SK-N-MC (cell line): Measurements from ENCODE around the gene HERC6.

Experiments used
- EZH2 ChIP-seq: fragments of 200-600 bp; sonication (generic); IDR thresholded peaks from one replicate; pipeline ENCODE4 v1.6.1; 2017; ENCODE audit warnings: antibody characterized with exemption
- FOXP2 ChIP-seq: optimal IDR thresholded peaks from 2 replicates; pipeline ENCODE3; 2011; ENCODE audit warnings: mild to moderate bottlenecking, moderate library complexity; ENCODE audit not compliant: insufficient read depth; ENCODE audit errors: extremely low read length, control extremely low read depth
- POLR2AphosphoS5 ChIP-seq: IDR thresholded peaks from 2 replicates; pipeline ENCODE4 v1.6.1; 2012; ENCODE audit warnings: mild to moderate bottlenecking, low read depth, low read length, borderline replicate concordance

- TF ChIP-seq POLR2AphosphoS5: no peak
- TF ChIP-seq EZH2: no peak
- TF ChIP-seq FOXP2: no peak
Observed at GRCh38 chr4:88360256-88360655, 18.4 kb upstream of the HERC6 start.
